Liver (tissue), 3 donors: ENCODE data around the gene LVRN.

Experiments used
- FOXA1 ChIP-seq: IDR thresholded peaks from 2 replicates; pipeline ENCODE4 v1.6.1; 2016; ENCODE audit warnings: antibody characterized with exemption
- JUND ChIP-seq, 2 donors: IDR thresholded peaks; 2 replicates each; pipeline ENCODE4 v1.6.1; 2016; ENCODE audit warnings: antibody characterized with exemption in 2 of 2
- MAX ChIP-seq: IDR thresholded peaks from 2 replicates; pipeline ENCODE4 v1.6.1; 2016; ENCODE audit warnings: antibody characterized with exemption
- REST ChIP-seq: IDR thresholded peaks from 2 replicates; pipeline ENCODE4 v1.6.1; 2016; ENCODE audit warnings: antibody characterized with exemption, mild to moderate bottlenecking
- SP1 ChIP-seq: IDR thresholded peaks from 2 replicates; pipeline ENCODE4 v1.6.1; 2018; ENCODE audit warnings: antibody characterized with exemption, mild to moderate bottlenecking
- TAF1 ChIP-seq: conservative IDR thresholded peaks from 2 replicates; pipeline ENCODE4 v1.6.1; 2016; ENCODE audit warnings: antibody characterized with exemption, mild to moderate bottlenecking
- YY1 ChIP-seq: IDR thresholded peaks from 2 replicates; pipeline ENCODE4 v1.6.1; 2016; ENCODE audit warnings: antibody characterized with exemption, mild to moderate bottlenecking
- TF ChIP-seq, protein P1 (sequence below): fragments of 150-350 bp; IDR thresholded peaks from 2 replicates; pipeline ENCODE4 v1.5.1; 2017; ENCODE audit warnings: improper control_type of control experiment, low read depth, low read length; ENCODE audit not compliant: missing input control
- TF ChIP-seq, protein P2 (sequence below): IDR thresholded peaks from 2 replicates; pipeline ENCODE4 v1.6.1; 2016; ENCODE audit warnings: antibody characterized with exemption
- donor health status: healthy.
- donor health status: healthy.

- TF ChIP-seq, protein P1, sequence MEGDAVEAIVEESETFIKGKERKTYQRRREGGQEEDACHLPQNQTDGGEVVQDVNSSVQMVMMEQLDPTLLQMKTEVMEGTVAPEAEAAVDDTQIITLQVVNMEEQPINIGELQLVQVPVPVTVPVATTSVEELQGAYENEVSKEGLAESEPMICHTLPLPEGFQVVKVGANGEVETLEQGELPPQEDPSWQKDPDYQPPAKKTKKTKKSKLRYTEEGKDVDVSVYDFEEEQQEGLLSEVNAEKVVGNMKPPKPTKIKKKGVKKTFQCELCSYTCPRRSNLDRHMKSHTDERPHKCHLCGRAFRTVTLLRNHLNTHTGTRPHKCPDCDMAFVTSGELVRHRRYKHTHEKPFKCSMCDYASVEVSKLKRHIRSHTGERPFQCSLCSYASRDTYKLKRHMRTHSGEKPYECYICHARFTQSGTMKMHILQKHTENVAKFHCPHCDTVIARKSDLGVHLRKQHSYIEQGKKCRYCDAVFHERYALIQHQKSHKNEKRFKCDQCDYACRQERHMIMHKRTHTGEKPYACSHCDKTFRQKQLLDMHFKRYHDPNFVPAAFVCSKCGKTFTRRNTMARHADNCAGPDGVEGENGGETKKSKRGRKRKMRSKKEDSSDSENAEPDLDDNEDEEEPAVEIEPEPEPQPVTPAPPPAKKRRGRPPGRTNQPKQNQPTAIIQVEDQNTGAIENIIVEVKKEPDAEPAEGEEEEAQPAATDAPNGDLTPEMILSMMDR, result no peak
- TF ChIP-seq FOXA1 (no peak), MAX (no peak), SP1 (no peak), REST (no peak), JUND (IDR thresholded peaks at IDR 0.05) (no peak), YY1 (no peak), TAF1 (no peak)
- TF ChIP-seq, protein P2, sequence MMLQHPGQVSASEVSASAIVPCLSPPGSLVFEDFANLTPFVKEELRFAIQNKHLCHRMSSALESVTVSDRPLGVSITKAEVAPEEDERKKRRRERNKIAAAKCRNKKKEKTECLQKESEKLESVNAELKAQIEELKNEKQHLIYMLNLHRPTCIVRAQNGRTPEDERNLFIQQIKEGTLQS, result no peak
Measured at GRCh38 chr5:115961381-115962238, 665 bp upstream of the LVRN start.
